NK-92 treated with Interleukin-12 subunit alpha and Interleukin-12 subunit beta, amount 100 ng/mL, for 24 hours (cell line): ENCODE results near the gene GRIK4.

Experiments used
- DNase-seq: peaks from one replicate; lab custom pipeline; 2025; lab: John Stamatoyannopoulos, UW

The GRIK4 gene

DNA sequence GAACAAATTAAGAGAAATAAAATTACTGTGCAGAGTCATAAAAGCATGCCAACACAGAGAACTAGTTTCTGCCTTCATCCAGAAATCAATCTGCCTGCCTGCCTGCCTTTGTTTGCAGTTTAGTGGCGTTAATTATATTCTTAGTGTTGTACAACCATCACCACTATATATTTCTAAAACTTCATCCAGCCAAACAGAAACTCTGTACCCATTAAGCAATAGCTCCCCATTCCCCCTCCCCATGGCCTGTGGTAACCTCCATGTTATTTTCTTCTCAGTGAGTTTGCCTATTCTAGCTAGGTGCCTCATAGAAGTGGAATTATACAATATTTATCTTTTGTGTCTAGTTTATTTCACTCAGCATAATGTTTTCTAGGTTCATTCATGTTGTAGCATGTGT lies 329.1 kb downstream of the GRIK4 start:
- no peak for DNase-seq

DNA sequence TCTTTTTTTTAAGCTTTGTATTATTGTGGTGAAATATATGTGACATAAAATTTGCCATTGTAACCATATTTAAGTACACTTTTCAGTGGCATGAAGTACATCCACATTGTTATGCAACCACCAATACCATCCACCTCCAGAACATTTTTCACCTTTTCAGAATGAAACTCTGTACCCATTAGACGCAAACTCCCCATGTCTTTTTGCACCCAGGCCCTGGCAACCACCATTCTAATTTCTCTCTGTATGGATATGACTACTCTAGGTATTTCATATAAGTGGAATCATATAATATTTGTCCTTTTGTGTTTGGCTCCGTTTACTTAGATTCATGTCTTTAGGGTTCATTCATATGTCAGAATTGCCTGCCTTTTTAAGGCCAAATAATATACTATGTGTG lies 329.5 kb downstream of the GRIK4 start:
- DNase-seq: no peak

DNA sequence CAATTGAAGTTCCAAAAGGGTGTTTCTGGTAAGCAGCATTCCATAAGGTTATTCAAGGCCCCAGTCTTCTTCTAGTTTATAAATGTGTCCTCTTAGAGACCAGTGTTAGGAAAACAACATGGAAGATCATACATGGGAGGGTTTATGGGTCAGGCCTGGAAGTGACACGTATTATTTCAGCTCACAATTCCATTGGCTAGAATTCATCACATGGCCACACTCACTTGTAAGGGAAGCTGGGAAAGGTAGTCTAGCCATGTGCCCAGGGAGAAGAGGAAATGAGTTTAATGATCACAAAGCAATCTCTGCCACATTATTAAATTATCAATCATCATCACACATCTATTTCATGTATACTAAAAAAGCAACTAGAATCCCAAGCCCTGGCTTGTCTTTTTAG lies 330.6 kb downstream of the GRIK4 start:
- DNase-seq: no peak

DNA sequence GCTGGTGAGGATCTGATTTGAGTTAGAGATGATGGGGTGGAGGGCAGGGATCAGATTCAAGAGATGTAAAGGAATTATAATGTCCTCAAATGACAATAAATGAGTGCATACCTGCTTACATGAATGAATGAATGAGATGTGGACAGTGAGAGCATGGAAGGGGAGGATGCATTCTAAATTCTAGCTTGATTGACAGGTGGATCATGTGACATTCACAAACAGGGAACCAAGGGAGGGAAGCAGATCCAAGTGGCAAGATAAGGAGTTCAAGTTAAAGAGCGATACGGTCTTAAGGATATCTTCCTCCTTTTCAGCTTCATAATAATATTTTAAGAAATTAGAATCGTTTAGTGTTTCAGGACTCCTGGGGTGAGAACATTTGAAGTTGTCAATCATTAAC lies 341.9 kb downstream of the GRIK4 start:
- no peak for DNase-seq

DNA sequence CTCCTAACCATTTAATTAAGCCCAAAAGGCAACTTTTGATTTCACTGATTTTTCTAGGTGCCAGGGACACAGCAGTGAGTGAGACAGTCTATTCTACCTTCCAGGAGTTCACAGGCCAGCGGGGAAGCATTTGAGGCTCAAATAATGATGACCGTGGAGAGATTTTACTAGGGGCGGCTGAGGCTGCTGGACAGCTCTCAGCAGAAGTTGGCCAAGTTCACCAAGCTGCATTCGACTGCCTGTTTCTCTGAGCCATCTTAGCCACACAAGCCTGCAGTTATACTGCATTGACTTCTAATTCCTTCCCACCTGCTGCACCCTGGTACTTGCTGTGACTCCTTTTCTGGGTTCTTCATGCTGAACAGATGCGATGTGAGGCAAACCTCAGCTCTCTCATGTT lies 343.4 kb downstream of the GRIK4 start:
- DNase-seq: no peak

DNA sequence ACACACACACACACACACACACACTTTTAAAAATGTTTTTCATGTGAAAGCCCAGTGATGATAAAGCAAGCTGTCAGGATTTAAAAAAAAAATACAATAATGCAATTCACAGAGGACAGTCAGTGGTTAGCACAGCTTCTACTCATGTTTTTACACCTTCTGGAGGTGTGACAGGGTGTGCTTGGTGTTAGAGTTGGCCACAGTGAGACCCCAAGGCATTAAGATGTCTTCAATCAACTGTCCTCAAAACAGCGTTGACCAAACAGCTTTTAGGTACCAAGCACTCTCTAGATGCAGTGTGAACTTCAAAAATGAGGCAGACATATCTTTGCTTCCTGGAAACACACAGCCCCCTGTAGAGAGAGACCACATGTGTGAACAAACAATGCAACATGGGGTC lies 346.0 kb downstream of the GRIK4 start:
- DNase-seq: no peak

DNA sequence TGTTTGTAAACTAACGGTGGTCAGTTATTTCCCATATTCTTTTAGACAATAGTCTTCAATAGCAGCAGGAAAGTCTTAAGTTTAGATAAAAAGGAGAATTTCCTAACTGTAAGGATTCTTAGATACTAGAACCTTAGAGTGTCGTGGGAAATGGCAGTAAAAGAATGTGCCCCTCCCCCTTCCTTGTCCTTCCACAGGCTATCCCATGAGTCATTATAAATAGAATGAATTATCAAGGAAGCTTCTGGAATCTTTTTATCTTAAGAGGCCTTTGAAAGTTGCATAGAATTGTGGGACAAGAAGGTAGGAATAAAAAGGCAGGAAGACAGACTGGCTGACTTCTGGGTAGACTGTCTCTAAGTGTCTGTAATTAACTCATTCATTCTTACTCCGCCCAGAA lies 347.2 kb downstream of the GRIK4 start:
- DNase-seq: no peak

DNA sequence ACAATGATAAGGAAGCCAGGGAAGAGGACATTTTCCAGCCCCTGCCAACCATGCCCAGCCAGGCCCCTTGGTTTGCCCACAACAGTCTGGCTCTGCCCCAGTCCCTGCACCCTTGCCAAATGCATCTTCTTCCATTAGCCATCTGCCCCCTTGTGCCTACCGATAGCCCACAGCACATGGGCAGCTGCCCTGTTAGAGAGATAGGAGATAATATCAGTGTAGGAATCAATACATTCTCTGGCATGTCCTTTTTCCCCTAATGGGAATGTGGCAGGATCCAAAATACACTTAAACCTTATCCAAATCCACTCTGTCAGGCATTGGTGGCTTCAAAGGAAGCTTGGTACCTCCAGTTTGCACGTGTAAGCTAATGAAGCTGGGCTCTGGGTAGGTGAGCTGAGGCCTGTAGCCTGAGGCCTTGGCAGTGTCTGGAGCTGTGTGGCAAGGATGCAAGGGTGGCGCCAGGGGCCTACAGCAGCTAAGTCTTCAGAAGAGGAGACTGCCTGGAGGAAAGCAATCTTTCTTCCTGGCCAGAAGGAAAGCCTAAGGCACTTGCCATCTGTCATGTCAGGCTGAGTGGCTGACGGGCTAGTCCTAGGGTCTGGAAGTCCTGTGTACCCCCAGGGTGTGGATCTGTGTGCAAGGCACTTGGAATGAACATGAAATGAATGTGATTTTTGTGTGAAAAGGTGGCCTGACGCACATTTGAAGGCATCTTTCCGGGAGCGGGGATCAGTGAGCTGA lies 348.2 kb downstream of the GRIK4 start:
- DNase-seq: no peak

DNA sequence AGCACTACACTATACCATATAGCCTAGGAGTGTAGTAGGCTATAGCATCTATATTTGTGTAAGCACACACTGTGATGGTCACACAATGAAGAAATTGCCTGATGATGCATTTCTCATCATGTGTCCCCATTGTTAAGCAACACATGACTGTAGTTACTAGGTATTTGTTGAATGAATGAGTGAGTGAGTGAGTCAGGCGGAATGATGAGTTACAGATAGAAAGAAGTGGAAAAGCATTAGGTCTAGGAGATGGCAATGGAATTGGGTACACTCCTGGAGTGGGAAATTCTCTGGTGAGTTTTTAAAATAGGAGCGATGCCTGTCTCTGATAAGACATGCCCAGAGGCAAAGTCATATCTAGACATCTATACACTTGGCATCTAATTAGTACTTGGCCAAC lies 351.8 kb downstream of the GRIK4 start:
- no peak for DNase-seq

DNA sequence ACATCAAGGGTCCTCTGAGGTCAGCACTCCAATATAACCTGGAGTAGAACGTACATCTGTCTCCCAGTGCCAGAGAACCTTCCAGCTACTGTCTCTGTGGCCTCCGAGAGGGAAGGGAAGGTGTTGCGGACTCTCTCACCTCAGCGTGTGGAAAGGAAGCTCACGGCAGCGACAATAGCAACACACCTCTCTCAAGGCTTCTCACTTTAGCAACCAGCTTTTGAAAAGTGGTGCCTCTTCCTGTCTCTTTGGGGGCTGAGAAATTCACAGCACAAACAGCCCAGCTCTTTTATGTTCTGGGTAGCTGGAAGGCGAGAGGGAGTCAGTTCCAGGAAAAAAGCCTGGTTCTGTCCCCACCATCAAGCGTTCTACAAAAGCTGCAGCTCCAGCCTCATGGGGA lies 355.5 kb downstream of the GRIK4 start:
- no peak for DNase-seq

DNA sequence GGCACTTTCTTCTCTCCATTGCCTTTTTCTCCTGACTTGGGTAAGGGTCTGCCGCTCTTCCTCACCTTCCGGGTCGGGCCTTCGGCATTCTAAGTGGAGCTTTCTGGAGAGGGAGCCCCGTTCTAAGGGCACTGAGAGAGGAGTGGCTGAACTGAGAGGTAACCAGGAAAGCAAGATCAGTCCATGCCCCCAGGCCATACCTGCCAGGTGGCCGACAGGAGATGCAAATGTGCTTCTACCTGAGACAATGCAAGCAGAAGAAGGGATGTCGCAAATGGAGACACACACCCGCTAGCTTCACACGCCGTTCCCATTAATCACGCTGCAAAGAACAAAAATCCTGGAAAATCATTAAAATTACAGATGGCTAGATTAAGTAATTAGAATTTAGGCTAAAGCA lies 356.0 kb downstream of the GRIK4 start:
- DNase-seq: no peak

DNA sequence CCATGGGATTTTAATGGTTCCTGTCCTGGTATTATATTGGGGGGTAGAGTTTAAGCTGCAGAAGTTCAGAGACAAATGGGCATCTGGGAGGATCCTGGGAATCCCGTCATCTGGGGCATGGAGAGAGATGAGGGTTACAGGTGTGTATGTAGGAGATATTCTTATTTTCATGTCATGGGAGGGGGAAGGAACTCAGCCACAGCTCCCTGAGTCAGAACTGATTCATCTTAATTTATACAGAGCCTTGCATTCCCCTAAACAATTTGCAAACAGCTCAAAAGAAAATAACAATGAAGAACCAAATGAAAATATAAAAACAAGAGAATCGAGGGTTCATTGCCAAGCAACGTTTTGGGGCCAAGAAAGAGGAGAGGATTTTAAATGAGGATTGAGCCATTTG lies 356.4 kb downstream of the GRIK4 start:
- DNase-seq: no peak

DNA sequence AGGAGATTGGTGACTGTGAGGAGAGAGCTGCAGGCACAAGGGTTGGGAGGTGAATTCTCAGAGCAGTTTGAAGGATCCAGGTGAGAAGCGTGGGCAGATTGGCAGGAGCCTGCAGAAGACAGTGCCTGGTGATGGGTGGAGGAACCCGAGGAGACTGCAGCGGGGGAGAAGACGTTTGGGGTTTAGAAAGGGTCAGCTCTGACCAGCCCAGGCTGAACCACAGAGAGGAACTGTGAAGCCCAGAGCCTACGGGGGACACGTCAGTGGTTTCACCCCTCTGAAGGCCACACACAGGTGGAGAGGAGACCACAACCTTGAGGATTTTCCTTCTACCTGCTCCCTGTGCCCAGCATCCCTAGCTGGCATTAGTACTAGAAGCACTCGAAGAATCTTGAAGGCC lies 357.5 kb downstream of the GRIK4 start:
- no peak for DNase-seq

DNA sequence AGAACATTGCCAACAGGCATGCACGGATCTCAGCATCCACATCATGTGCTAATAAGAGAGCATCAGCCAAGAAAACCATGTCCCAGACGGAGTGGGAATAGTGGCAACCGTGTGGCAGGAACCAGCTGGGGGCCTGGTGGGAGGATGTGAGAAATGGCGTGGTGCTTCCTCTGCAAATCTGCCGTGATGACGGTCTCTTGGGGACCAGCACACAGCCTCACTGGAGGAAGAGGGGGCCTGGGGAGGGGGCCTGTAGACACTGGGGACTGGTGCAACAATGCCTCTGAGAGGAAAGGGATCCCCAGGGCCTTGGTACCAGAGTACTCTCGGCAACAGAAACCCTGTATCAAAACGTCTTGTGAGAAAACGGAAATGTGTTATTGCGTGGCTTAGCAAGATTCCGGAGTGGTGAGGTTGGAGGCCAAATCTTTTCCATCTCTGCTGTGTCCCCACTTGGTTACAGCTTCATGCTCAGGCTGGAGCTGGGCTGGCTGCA lies 358.0 kb downstream of the GRIK4 start:
- DNase-seq: no peak

DNA sequence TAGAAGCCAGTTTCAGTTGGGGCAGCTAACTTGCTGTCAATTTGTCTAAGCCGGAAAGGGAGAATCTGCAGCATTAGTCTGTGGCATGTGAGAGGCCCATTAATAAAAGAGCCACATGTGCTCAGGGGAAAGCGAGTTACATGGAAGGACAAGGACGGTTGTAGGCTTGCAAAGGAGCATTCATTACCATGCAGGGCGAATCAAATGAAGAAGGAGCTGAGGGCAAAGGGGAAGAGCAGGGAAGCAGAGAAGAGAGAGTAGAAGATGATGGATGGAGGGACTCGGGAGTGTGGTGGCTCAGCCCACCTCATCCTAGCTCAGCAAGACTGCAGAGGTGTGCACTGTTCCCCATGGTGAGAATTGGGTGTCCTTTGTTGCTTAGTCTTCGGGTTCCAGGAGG lies 359.6 kb downstream of the GRIK4 start:
- no peak for DNase-seq

DNA sequence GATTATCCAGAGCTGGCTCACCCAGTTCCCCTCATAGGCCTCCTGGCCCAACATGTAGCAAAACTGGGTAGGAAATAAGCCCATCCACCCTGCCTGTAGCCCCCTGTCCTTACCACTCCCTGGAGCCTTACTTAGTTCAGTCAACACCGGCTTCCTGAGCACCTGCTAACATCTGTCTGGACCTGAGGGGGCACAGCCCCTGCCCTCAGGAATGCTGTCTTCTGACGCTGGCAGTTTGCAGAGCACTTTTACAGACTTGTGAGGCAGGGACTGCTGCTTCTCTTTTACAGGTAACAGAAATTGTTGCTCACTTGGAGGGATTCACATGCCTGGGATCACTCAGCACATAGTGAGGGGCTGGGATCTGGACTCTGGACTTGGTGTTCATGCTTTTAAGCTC lies 360.4 kb downstream of the GRIK4 start:
- no peak for DNase-seq

DNA sequence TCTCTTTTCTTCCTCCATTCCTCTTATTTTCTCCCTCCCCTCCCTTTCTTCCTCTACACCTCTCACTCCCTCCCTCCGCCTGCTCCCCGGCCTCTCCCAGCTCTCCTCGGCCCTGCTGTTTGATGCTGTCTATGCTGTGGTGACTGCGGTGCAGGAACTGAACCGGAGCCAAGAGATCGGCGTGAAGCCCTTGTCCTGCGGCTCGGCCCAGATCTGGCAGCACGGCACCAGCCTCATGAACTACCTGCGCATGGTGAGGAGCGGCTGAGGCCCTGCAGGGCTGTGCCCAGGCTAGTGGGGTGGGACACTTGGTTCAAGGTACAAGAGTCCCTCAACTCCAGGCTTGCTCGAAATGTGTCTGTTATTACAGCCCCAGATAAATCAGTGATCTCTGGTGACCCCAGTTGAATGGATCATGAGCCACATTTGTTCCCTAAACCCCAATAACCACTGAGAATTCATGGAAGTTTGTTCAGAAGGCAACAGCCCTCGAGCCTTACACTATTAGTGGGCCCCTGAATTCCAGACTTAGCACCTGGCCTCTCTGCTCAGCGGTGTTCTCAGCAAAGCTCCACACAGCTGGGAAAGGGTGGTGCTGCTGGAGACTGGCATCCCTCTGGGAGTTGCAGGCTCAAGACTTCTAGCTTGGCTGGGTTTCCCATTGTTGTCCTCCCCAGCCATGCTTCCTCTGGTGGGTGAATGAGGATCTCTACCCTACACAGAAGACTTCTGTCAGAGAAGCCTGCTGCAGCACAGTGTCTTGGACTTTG lies 362.6 kb downstream of the GRIK4 start:
- DNase-seq: no peak

DNA sequence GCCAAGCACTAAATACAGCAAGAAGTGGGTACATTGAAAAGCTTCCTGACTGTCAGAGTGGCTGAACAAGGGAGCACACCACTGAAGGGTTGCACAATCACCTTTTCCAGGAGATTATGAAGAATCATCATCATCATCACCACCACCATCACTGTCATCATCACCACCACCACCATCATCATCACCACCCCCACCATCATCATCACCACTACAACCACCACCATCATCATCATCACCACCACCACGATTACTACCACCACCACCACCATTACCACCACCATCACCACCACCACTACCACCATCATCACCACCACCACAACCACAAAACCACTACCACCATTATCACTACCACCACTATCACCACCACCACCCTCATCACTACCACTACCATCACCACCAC lies 364.4 kb downstream of the GRIK4 start:
- no peak for DNase-seq

DNA sequence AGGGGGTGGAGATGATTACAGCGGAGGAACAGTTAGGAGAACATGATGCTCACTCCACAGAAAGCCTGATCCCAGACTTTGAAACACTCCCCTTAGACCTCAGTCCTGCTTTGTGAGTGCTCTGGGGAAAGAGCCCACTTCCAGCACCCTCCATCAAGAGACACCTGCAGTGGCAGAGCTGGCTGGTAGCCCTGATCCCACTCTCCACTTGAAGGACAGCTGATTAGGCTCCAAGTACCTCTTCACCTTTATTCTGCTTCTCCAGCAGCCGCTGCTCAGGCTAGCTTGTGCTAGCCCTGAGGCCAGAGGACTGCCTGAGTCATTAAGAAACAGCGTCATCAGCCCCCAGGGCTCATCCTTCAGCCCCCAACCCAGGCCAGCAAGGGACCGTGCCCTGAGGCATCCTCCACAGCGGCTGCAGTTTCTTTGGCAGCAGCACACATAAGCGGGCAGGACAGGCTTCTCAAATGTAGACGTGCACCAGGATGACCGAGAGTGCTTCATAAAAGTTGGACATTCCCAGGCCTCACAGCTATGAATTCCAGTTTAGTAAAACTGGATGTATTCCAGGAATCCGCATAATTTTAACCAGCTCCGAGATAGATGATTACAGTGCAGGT lies 366.3 kb downstream of the GRIK4 start:
- DNase-seq: no peak

DNA sequence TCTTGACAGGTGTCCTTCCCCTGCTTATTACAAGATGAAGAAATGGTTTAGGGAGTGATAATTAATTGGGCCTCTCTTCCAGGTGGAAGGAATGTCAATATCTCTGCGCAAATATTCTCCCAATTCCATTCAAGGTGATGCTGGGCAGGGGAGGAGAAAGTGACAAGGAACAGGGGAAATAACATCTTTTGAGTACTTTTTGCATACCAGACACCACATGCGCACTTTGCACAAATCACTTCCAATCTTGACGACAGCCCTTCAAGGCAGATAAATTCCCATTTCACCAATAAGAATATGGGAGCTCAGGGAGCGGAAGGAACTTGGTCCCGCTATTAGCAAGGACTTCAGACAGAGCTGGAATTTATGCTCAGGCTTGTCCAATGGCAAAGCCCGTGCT lies 367.2 kb downstream of the GRIK4 start:
- no peak for DNase-seq

DNA sequence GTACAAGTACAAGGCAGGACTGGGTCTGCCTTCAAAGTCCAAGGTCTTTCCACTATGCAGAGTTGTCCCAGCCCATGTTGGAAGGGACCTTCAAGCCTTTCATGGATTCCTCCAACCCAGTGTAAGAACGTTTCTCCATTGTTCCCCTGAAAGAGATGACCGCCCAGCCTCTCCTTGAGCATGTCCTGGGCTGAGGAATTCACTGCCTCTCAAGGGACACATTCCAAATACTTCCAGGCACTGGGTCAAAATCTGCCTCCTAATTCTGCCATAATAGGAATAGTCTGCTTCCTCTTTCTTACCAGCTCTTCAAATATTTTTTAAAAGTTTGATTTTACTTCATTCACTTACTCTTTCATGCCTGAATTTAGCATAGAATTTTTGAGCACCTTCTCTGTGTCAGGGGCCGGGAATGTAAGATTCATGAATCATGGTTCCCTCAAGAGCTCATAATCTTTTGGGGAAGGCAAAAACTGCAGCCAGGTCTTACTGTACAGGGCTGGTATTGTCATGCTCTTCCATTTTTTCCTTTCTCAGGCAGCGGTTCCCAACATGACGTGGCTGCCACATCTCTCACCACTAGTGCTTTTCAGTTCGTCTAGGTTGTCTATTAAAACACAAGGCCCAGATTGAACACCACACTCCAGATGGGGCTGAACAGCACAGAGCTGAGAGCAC lies 369.1 kb downstream of the GRIK4 start:
- no peak for DNase-seq

DNA sequence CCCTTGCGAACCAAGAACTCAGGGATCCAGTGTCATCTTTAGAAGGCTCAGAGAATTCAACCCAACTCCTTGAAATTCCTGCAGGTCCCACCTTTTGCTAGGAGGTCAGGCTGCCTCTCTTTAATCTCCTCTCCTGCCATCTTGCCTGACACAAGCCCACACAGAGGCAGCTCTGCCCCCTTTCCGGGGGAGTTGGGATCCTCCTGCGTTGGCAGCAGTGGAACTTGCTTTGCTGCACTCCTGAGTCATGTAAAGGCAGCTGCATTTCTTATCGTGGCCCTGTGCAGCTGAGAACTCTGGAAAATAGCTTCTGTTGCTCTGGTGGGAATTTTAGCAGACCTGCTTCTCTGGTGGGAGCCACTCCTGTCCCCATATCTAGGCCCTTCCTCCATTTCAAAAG lies 370.0 kb downstream of the GRIK4 start:
- DNase-seq: no peak

DNA sequence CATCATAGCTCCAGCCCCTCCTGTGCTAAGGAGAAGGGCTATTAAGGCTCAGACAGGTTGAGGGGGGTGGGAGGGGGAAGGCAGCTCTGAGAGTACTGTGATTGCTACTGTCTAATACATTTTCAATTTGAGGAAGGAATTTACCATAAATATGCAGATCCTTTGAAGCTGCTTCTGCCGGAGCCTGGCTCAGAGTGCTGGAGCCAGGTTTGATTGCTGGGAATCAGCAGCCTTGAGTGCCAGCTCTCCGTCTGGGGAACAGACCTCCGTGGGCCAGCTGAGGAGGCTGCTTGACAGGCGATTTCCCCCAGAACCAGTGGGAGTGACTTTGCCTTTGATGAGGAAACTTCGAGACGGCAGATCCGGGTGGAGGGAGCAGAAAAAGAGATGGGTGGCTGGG lies 370.6 kb downstream of the GRIK4 start:
- DNase-seq: no peak
